Lung (tissue), 12 donors: Measurements from ENCODE around the gene KIAA1217. TPM values are rescaled to one million over a fixed set of nuclear protein-coding genes. Genes with fewer than 3 reads are reported as not detected.

Experiments used
- ATAC-seq: fragments of 200-7000 bp; cut with Tn5 transposase; one replicate; pipeline ENCODE4 v1.9.1; 2020; ENCODE audit warnings: moderate number of reproducible peaks; ENCODE audit not compliant: insufficient read depth, low FRiP score
- DNase-seq, 3 donors: peaks; one replicate each; pipeline ENCODE4 v3.0.0-alpha.2; 2013 to 2017
- H3K27ac ChIP-seq, 2 donors: one replicate each; pipeline ENCODE4 v1.5.1; 2013; ENCODE audit warnings: mild to moderate bottlenecking in 2 of 2, moderate library complexity in 2 of 2, control low read depth in 1 of 2, inconsistent platforms in 1 of 2, low read depth in 1 of 2, low read length in 1 of 2
- H3K27me3 ChIP-seq, 3 donors: one replicate each; pipeline ENCODE4 v1.5.1; 2013; ENCODE audit warnings: low read length in 2 of 3; ENCODE audit not compliant: control insufficient read depth in 3 of 3, insufficient read depth in 3 of 3
- H3K36me3 ChIP-seq, 4 donors: one replicate each; pipeline ENCODE4 v1.5.1; 2013; ENCODE audit warnings: low read length in 4 of 4, mild to moderate bottlenecking in 1 of 4, moderate library complexity in 1 of 4; ENCODE audit not compliant: control insufficient read depth in 4 of 4, insufficient read depth in 4 of 4
- H3K4me1 ChIP-seq, 5 donors: one replicate each; pipeline ENCODE4 v1.5.1; 2013; ENCODE audit warnings: low read length in 5 of 5, mild to moderate bottlenecking in 2 of 5, moderate library complexity in 1 of 5; ENCODE audit not compliant: control insufficient read depth in 5 of 5, insufficient read depth in 5 of 5
- H3K4me3 ChIP-seq: one replicate; pipeline ENCODE4 v1.5.1; 2013; ENCODE audit warnings: mild to moderate bottlenecking, control low read depth, moderate library complexity
- H3K9ac ChIP-seq, 2 donors: one replicate each; pipeline ENCODE4 v1.5.1; 2013; ENCODE audit warnings: low read length in 2 of 2, control low read depth in 1 of 2; ENCODE audit not compliant: insufficient read depth in 1 of 2
- H3K9me3 ChIP-seq, 4 donors: one replicate each; pipeline ENCODE4 v1.5.1; 2013; ENCODE audit warnings: low read length in 3 of 4, mild to moderate bottlenecking in 1 of 4, moderate library complexity in 1 of 4; ENCODE audit not compliant: control insufficient read depth in 4 of 4, insufficient read depth in 3 of 4
- CTCF ChIP-seq: IDR thresholded peaks from 2 replicates; pipeline ENCODE4 v1.5.1; 2012; ENCODE audit warnings: mild to moderate bottlenecking; ENCODE audit errors: control extremely low read depth, extremely low read depth
- WGBS, 2 donors: extraction: QIAGEN DNeasy Blood & Tissue Kit; methylation state at CpG; one replicate each; pipeline ENCODE4 v1.1.7; 2013; 5-methylcytosine and 5-hydroxymethylcytosine counted together
- polyA plus RNA-seq, 2 donors: library from polyadenylated mRNA; stranded (reverse); fragments of 200-250 nt; gene quantifications; one replicate each; pipeline ENCODE4 v1.2.1, GENCODE V29; 2013
- total RNA-seq, 2 donors: library from RNA; depleted of rRNA in 1 of 2; stranded (reverse); fragments of >200 nt in 1 of 2; gene quantifications; one replicate each; pipeline ENCODE4 v1.2.1, GENCODE V29; 2014 to 2021
- donor health status: control.
- donor health status: control.
- donor health status: Bipolar disorder and iron deficiency.
- donor health status: healthy.
- donor health status: DM: yes; HTN: yes; CAD: no.

Gene KIAA1217
- total and polyA plus RNA-seq, 4 donors = 5.5 to 58.6 (median 24.1) TPM

- 65 to 81% methylated on average over 14 of the region's 14 CpGs for WGBS, 2 donors
- no peak overlapping the region for H3K9ac ChIP-seq
- TF ChIP-seq CTCF = no peak
- peak overlapping the region in 1 of 2 donors; percentile 75 for H3K27ac ChIP-seq
- DNase-seq (peak in 1 of 3 donors; percentile 57), ATAC-seq (peak; percentile 30)
- no peaks in the 10 kb centered on the region for H3K27me3 ChIP-seq
- no peak overlapping the region for H3K4me3 ChIP-seq
- H3K4me1 ChIP-seq = peaks cover 2 to 58% (median 31%) of the 10 kb centered on the region in 5 donors
- no peaks in the 10 kb centered on the region for H3K9me3 ChIP-seq
- H3K36me3 ChIP-seq = peaks cover 0 to 2% (median 0%) of the 10 kb centered on the region in 4 donors
These were observed 256.4 kb downstream of the KIAA1217 start for GRCh38 chr10:24465124-24465874.

GRCh38 chr10:24465891-24466818 lies 257.2 kb downstream of the KIAA1217 start:
- no peaks in the 10 kb centered on the region for H3K27me3 ChIP-seq
- no peak overlapping the region for H3K4me3 ChIP-seq
- peaks cover 0 to 2% (median 0%) of the 10 kb centered on the region in 4 donors for H3K36me3 ChIP-seq
- H3K27ac ChIP-seq = peak overlapping the region in 1 of 2 donors; percentile 75
- H3K9me3 ChIP-seq = no peaks in the 10 kb centered on the region
- TF ChIP-seq CTCF = no peak
- H3K4me1 ChIP-seq = peaks cover 6 to 58% (median 31%) of the 10 kb centered on the region in 5 donors
- WGBS, 2 donors = 50 to 65% methylated on average over 16 of the region's 16 CpGs
- DNase-seq = peak in 2 of 3 donors; percentile 67 to 73
- peak overlapping the region in 1 of 2 donors; percentile 57 for H3K9ac ChIP-seq
- ATAC-seq = peak; percentile 69

DNA sequence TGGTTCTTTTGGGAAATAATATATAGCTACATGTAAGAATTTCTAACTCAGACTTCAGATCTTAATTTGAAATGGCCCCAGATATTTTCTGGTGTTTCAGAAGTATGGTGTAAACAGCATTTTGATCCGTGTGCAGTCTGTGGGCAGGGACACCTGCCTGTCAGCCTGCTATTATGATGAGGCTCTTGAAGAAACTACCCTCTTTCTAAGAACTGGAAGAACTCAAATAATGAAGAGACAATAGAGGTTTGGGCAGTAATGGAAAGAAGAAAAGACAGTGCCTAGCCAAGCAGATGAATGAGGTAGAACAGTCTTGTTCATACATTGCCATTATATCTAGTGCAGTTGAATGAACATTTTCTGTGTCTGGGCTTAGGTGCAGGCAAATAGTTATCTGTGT lies 258.2 kb downstream of the KIAA1217 start:
- DNase-seq = peak in 1 of 3 donors; percentile 13
- H3K36me3 ChIP-seq = peaks cover 0 to 2% (median under 1%) of the 10 kb centered on the region in 4 donors
- H3K27ac ChIP-seq = no peak overlapping the region
- H3K4me3 ChIP-seq = no peak overlapping the region
- no peak for TF ChIP-seq CTCF
- WGBS, 2 donors = 64 to 67% methylated on average over 1 of the region's 1 CpG
- H3K9me3 ChIP-seq = peaks cover 0 to 2% (median 0%) of the 10 kb centered on the region in 4 donors
- ATAC-seq = no peak
- peaks cover 6 to 58% (median 31%) of the 10 kb centered on the region in 5 donors for H3K4me1 ChIP-seq
- peak overlapping the region in 1 of 2 donors; percentile 33 for H3K9ac ChIP-seq
- no peaks in the 10 kb centered on the region for H3K27me3 ChIP-seq
